Measurements from ENCODE around the gene MAP3K13. TPM values are rescaled to one million over a fixed set of nuclear protein-coding genes. Genes with fewer than 3 reads are reported as not detected.

The MAP3K13 gene
- total and polyA plus RNA-seq, 2 donors (not counting 1 experiment from before 2014, with no cell fraction given): 15.0 to 28.2 TPM

- H3K9ac ChIP-seq (ENCODE audit: insufficient read depth, low read length): no peak overlapping the region
- no peak overlapping the region for H3K4me2 ChIP-seq (ENCODE audit: extremely low read depth, insufficient read depth, low read length)
- H3K4me1 ChIP-seq (ENCODE audit: control insufficient read depth, extremely low read depth, insufficient read depth, low read length): no peaks in the 10 kb centered on the region
- no peak overlapping the region for H2AFZ ChIP-seq (ENCODE audit: low read length)
- H3K4me3 ChIP-seq (replicated peaks in 1 of 4; ENCODE audit: control extremely low read depth in 1 of 4, insufficient read depth in 1 of 4, low read depth in 3 of 4, low read length in 4 of 4): no peak overlapping the region
- no peak overlapping the region for H3K27ac ChIP-seq (ENCODE audit: insufficient read depth, low read length)
- H3K36me3 ChIP-seq (ENCODE audit: control insufficient read depth, insufficient read depth, low read length): no peaks in the 10 kb centered on the region
- H3K9me3 ChIP-seq (ENCODE audit: control insufficient read depth, insufficient read depth, low read depth, low read length): no peaks in the 10 kb centered on the region
- H3K27me3 ChIP-seq (ENCODE audit: control insufficient read depth, insufficient read depth, low read length): peaks cover 3% of the 10 kb centered on the region
- no peaks in the 10 kb centered on the region for H4K20me1 ChIP-seq (ENCODE audit: control insufficient read depth, extremely low read depth, insufficient read depth, low read length)
- TF ChIP-seq CTCF (conservative IDR thresholded peaks at IDR 0.05 in 1 of 2, IDR thresholded peaks at IDR 0.05 in 1 of 2; ENCODE audit: low read depth in 1 of 2, low read length in 2 of 2) (no peak), EZH2 (IDR thresholded peaks at IDR 0.05; ENCODE audit: low read length, missing control alignments) (no peak)
- DNase-seq (ENCODE audit: low read depth in 2 of 2): peak; percentile 27 to 62
- H3K79me2 ChIP-seq (ENCODE audit: control insufficient read depth, insufficient read depth, low read length): no peaks in the 10 kb centered on the region
These were observed 1.0 kb upstream of the MAP3K13 start for GRCh38 chr3:185361920-185362319.

GRCh38 chr3:185363662-185364203 lies 797 bp downstream of the MAP3K13 start:
- peak overlapping the region; percentile 74 for H3K4me2 ChIP-seq (ENCODE audit: extremely low read depth, insufficient read depth, low read length)
- H3K36me3 ChIP-seq (ENCODE audit: control insufficient read depth, insufficient read depth, low read length): no peaks in the 10 kb centered on the region
- H3K27ac ChIP-seq (ENCODE audit: insufficient read depth, low read length): no peak overlapping the region
- H4K20me1 ChIP-seq (ENCODE audit: control insufficient read depth, extremely low read depth, insufficient read depth, low read length): no peaks in the 10 kb centered on the region
- H3K4me1 ChIP-seq (ENCODE audit: control insufficient read depth, extremely low read depth, insufficient read depth, low read length): no peaks in the 10 kb centered on the region
- no peaks in the 10 kb centered on the region for H3K79me2 ChIP-seq (ENCODE audit: control insufficient read depth, insufficient read depth, low read length)
- TF ChIP-seq EZH2 (IDR thresholded peaks at IDR 0.05; ENCODE audit: low read length, missing control alignments): no peak
- TF ChIP-seq CTCF (conservative IDR thresholded peaks at IDR 0.05 in 1 of 2, IDR thresholded peaks at IDR 0.05 in 1 of 2; ENCODE audit: low read depth in 1 of 2, low read length in 2 of 2): no peak
- peak overlapping the region; percentile 51 to 90 (median 54) for H3K4me3 ChIP-seq (replicated peaks in 1 of 4; ENCODE audit: control extremely low read depth in 1 of 4, insufficient read depth in 1 of 4, low read depth in 3 of 4, low read length in 4 of 4)
- H2AFZ ChIP-seq (ENCODE audit: low read length): peak overlapping the region; percentile 68
- no peaks in the 10 kb centered on the region for H3K9me3 ChIP-seq (ENCODE audit: control insufficient read depth, insufficient read depth, low read depth, low read length)
- no peak for DNase-seq (ENCODE audit: low read depth in 2 of 2)
- H3K27me3 ChIP-seq (ENCODE audit: control insufficient read depth, insufficient read depth, low read length): peaks cover 3% of the 10 kb centered on the region
- H3K9ac ChIP-seq (ENCODE audit: insufficient read depth, low read length): no peak overlapping the region

- H3K27me3 ChIP-seq (ENCODE audit: control insufficient read depth, insufficient read depth, low read length): peaks cover 3% of the 10 kb centered on the region
- H2AFZ ChIP-seq (ENCODE audit: low read length): no peak overlapping the region
- no peaks in the 10 kb centered on the region for H3K9me3 ChIP-seq (ENCODE audit: control insufficient read depth, insufficient read depth, low read depth, low read length)
- H3K4me3 ChIP-seq (replicated peaks in 1 of 4; ENCODE audit: control extremely low read depth in 1 of 4, insufficient read depth in 1 of 4, low read depth in 3 of 4, low read length in 4 of 4): no peak overlapping the region
- DNase-seq (ENCODE audit: low read depth in 2 of 2): no peak
- H3K9ac ChIP-seq (ENCODE audit: insufficient read depth, low read length): no peak overlapping the region
- H3K36me3 ChIP-seq (ENCODE audit: control insufficient read depth, insufficient read depth, low read length): no peaks in the 10 kb centered on the region
- no peak overlapping the region for H3K4me2 ChIP-seq (ENCODE audit: extremely low read depth, insufficient read depth, low read length)
- H3K4me1 ChIP-seq (ENCODE audit: control insufficient read depth, extremely low read depth, insufficient read depth, low read length): no peaks in the 10 kb centered on the region
- H4K20me1 ChIP-seq (ENCODE audit: control insufficient read depth, extremely low read depth, insufficient read depth, low read length): no peaks in the 10 kb centered on the region
- no peaks in the 10 kb centered on the region for H3K79me2 ChIP-seq (ENCODE audit: control insufficient read depth, insufficient read depth, low read length)
- no peak overlapping the region for H3K27ac ChIP-seq (ENCODE audit: insufficient read depth, low read length)
- no peak for TF ChIP-seq CTCF (conservative IDR thresholded peaks at IDR 0.05 in 1 of 2, IDR thresholded peaks at IDR 0.05 in 1 of 2; ENCODE audit: low read depth in 1 of 2, low read length in 2 of 2)
- TF ChIP-seq EZH2 (IDR thresholded peaks at IDR 0.05; ENCODE audit: low read length, missing control alignments): no peak
These were observed 2.5 kb downstream of the MAP3K13 start for GRCh38 chr3:185365291-185366073.

Data from fibroblast of lung (primary cell).